ENCODE measurements around the gene FN1.
"Not testable (repeated sequence)": the region's sequence is repeated elsewhere in the genome, so short reads cannot be mapped to it uniquely, and the experiment has no call there.

Gene FN1

GRCh38 chr2:215332872-215333595 lies 102.8 kb downstream of the FN1 start:
- in situ Hi-C loops (cut with HindIII; ENCODE audit: low pct_unique_long_range_greater_than_20kb, low sequenced_read_pairs): no loop called here
- no peak for TF ChIP-seq JUND (IDR thresholded peaks at IDR 0.05; ENCODE audit: low read depth)
- DNase-seq (ENCODE audit: low read depth in 1 of 2, low spot score in 1 of 2): no peak

- DNase-seq (ENCODE audit: low read depth in 1 of 2, low spot score in 1 of 2): no peak
- in situ Hi-C loops (cut with HindIII; ENCODE audit: low pct_unique_long_range_greater_than_20kb, low sequenced_read_pairs): no loop called here
- no peak for TF ChIP-seq JUND (IDR thresholded peaks at IDR 0.05; ENCODE audit: low read depth)
Observed at GRCh38 chr2:215328066-215328465, 107.8 kb downstream of the FN1 start.

- no peak for TF ChIP-seq JUND (IDR thresholded peaks at IDR 0.05; ENCODE audit: low read depth)
- in situ Hi-C loops (cut with HindIII; ENCODE audit: low pct_unique_long_range_greater_than_20kb, low sequenced_read_pairs): no loop called here
Observed at GRCh38 chr2:215324811-215325210, 111.1 kb downstream of the FN1 start.

GRCh38 chr2:215320679-215321078 lies 115.2 kb downstream of the FN1 start:
- TF ChIP-seq JUND (IDR thresholded peaks at IDR 0.05; ENCODE audit: low read depth): no peak
- no peak for DNase-seq (ENCODE audit: low read depth in 1 of 2, low spot score in 1 of 2)
- in situ Hi-C loops (cut with HindIII; ENCODE audit: low pct_unique_long_range_greater_than_20kb, low sequenced_read_pairs): no loop called here

More at GRCh38 chr2:215324811-215325210, 111.1 kb downstream of the FN1 start:
- no peak for DNase-seq (ENCODE audit: low read depth in 1 of 2, low spot score in 1 of 2)

- no peak for TF ChIP-seq JUND (IDR thresholded peaks at IDR 0.05; ENCODE audit: low read depth)
- DNase-seq (ENCODE audit: low read depth in 1 of 2, low spot score in 1 of 2): no peak
- in situ Hi-C loops (cut with HindIII; ENCODE audit: low pct_unique_long_range_greater_than_20kb, low sequenced_read_pairs): no loop called here
Observed at GRCh38 chr2:215320102-215320501, 115.8 kb downstream of the FN1 start.

- TF ChIP-seq JUND (IDR thresholded peaks at IDR 0.05; ENCODE audit: low read depth): no peak
- in situ Hi-C loops (cut with HindIII; ENCODE audit: low pct_unique_long_range_greater_than_20kb, low sequenced_read_pairs): no loop called here
- no peak for DNase-seq (ENCODE audit: low read depth in 1 of 2, low spot score in 1 of 2)
Observed at GRCh38 chr2:215319500-215319899, 116.4 kb downstream of the FN1 start.

GRCh38 chr2:215316336-215316735 lies 119.5 kb downstream of the FN1 start:
- no peak for DNase-seq (ENCODE audit: low read depth in 1 of 2, low spot score in 1 of 2)
- no peak for TF ChIP-seq JUND (IDR thresholded peaks at IDR 0.05; ENCODE audit: low read depth)
- in situ Hi-C loops (cut with HindIII; ENCODE audit: low pct_unique_long_range_greater_than_20kb, low sequenced_read_pairs): no loop called here

- in situ Hi-C loops (cut with HindIII; ENCODE audit: low pct_unique_long_range_greater_than_20kb, low sequenced_read_pairs): no loop called here
- TF ChIP-seq JUND (IDR thresholded peaks at IDR 0.05; ENCODE audit: low read depth): no peak
Observed at GRCh38 chr2:215315301-215315700, 120.6 kb downstream of the FN1 start.

GRCh38 chr2:215314896-215315295 lies 121.0 kb downstream of the FN1 start:
- in situ Hi-C loops (cut with HindIII; ENCODE audit: low pct_unique_long_range_greater_than_20kb, low sequenced_read_pairs): no loop called here
- peak; percentile 33 to 91 for DNase-seq (ENCODE audit: low read depth in 1 of 2, low spot score in 1 of 2)
- no peak for TF ChIP-seq JUND (IDR thresholded peaks at IDR 0.05; ENCODE audit: low read depth)

More at GRCh38 chr2:215315301-215315700, 120.6 kb downstream of the FN1 start:
- DNase-seq (ENCODE audit: low read depth in 1 of 2, low spot score in 1 of 2): no peak

GRCh38 chr2:215313255-215313613 lies 122.6 kb downstream of the FN1 start:
- TF ChIP-seq JUND (IDR thresholded peaks at IDR 0.05; ENCODE audit: low read depth): no peak
- in situ Hi-C loops (cut with HindIII; ENCODE audit: low pct_unique_long_range_greater_than_20kb, low sequenced_read_pairs): no loop called here
- no peak for DNase-seq (ENCODE audit: low read depth in 1 of 2, low spot score in 1 of 2)

- TF ChIP-seq JUND (IDR thresholded peaks at IDR 0.05; ENCODE audit: low read depth): no peak
- DNase-seq (ENCODE audit: low read depth in 1 of 2, low spot score in 1 of 2): peak; percentile 54 to 96
- in situ Hi-C loops (cut with HindIII; ENCODE audit: low pct_unique_long_range_greater_than_20kb, low sequenced_read_pairs): no loop called here
Observed at GRCh38 chr2:215311625-215312396, 124.1 kb downstream of the FN1 start, which contains the start of gene ATIC. Gene ATIC, plus strand, starts transcription at chr2:215312059. Its CDS starts 84 bp downstream, at chr2:215312143.

- in situ Hi-C loops (cut with HindIII; ENCODE audit: low pct_unique_long_range_greater_than_20kb, low sequenced_read_pairs); DNase-seq (ENCODE audit: low read depth in 1 of 2, low spot score in 1 of 2): not testable (repeated sequence)
Observed at GRCh38 chr2:215311259-215311624, 124.6 kb downstream of the FN1 start.
